Tracheal epithelial cell (primary cell): Measurements from ENCODE around the gene BRS3. TPM values are rescaled to one million over a fixed set of nuclear protein-coding genes. Genes with fewer than 3 reads are reported as not detected.

ENCODE experiments used
- total RNA-seq: library from RNA; depleted of rRNA; stranded (reverse); fragments of >200 nt; gene quantifications from 2 replicates; pipeline ENCODE4 v1.2.1, GENCODE V29; 2014

The BRS3 gene
- not detected in 2 replicates for total RNA-seq

GRCh38 chrX:136487647-136488046, at the start of gene BRS3:
Gene BRS3, plus strand, starts transcription at chrX:136487947. Its CDS starts 168 bp downstream, at chrX:136488115.

GRCh38 chrX:136497556-136498052, 9.9 kb downstream of the BRS3 start, which contains the start of gene HTATSF1:
Gene HTATSF1, plus strand, starts transcription at chrX:136497592. Its CDS starts 93 bp downstream, at chrX:136497685.

GRCh38 chrX:136531951-136532350, 44.2 kb downstream of the BRS3 start, which contains the start of gene VGLL1:
Gene VGLL1, plus strand, starts transcription at chrX:136532215. Its CDS starts 3,806 bp downstream, at chrX:136536021.

Other genes starting within 250 kb of the BRS3 start
- 3.2 and 6.5 TPM in 2 replicates for gene MAP7D3, start 236.5 kb upstream of the BRS3 start, total RNA-seq
- gene ADGRG4, start 187.0 kb upstream of the BRS3 start, total RNA-seq: not detected in 2 replicates
- 30.8 and 35.8 TPM in 2 replicates for gene HTATSF1, start 9.6 kb downstream of the BRS3 start, total RNA-seq
- gene VGLL1, start 44.3 kb downstream of the BRS3 start, total RNA-seq: 0.43 and 1.4 TPM in 2 replicates
- gene CD40LG, start 160.2 kb downstream of the BRS3 start, total RNA-seq: not detected in 2 replicates